Stimulated activated CD4-positive, alpha-beta T cell treated with anti-CD3 and anti-CD28 coated beads, Interleukin-12 subunit alpha, Interleukin-12 subunit beta, amount 100 ng/mL, for 48 hours (primary cell): ENCODE measurements around the gene ZBTB8OS.
A peak's percentile ranks its signal among the peaks of the same experiment; 100 is the strongest.

Experiments used
- DNase-seq, 3 donors: peaks; one replicate each; pipeline ENCODE4 v3.0.0-alpha.2; 2020; ENCODE audit warnings: low read depth in 2 of 3, low spot score in 1 of 3

The ZBTB8OS gene

GRCh38 chr1:32612189-32612881 lies 38.0 kb downstream of the ZBTB8OS start:
- peak in 2 of 3 donors; percentile 24 to 57 for DNase-seq

GRCh38 chr1:32611859-32612188 lies 38.5 kb downstream of the ZBTB8OS start:
- DNase-seq: no peak

- DNase-seq: no peak
These were observed 41.2 kb downstream of the ZBTB8OS start for GRCh38 chr1:32609180-32609579.

- no peak for DNase-seq
These were observed 43.6 kb downstream of the ZBTB8OS start for GRCh38 chr1:32606565-32607371.

- DNase-seq: no peak
These were observed 44.5 kb downstream of the ZBTB8OS start for GRCh38 chr1:32605711-32606424.

- no peak for DNase-seq
These were observed 50.3 kb downstream of the ZBTB8OS start for GRCh38 chr1:32600034-32600433.

GRCh38 chr1:32592943-32593342 lies 57.4 kb downstream of the ZBTB8OS start:
- no peak for DNase-seq

GRCh38 chr1:32580348-32581017 lies 69.9 kb downstream of the ZBTB8OS start:
- DNase-seq: no peak
